Measurements from ENCODE around the gene DCLK2. TPM values are rescaled to one million over a fixed set of nuclear protein-coding genes. Genes with fewer than 3 reads are reported as not detected.

DCLK2 gene
- total and polyA plus RNA-seq, 2 of the 4 experiments (the other 2 are of a cell fraction), result 11.3 to 15.5 TPM

GRCh38 chr4:150229520-150229919 is 151.3 kb downstream of the DCLK2 start:
- in situ Hi-C loops (cut with MboI; ENCODE audit: low sequenced_read_pairs) (no loop called here), intact Hi-C loops (cut with micrococcal nuclease) (no loop called here), dilution Hi-C loops (cut with HindIII; ENCODE audit: low sequenced_read_pairs, unreplicated experiment) (no loop called here)
- H4K91ac ChIP-seq (ENCODE audit: insufficient read depth, low read depth, low read length), result peak overlapping the region; percentile 99
- ATAC-seq (ENCODE audit: low read depth), result 0 out of 2 replicates have a peak, but pooled peaks have one; percentile 1
- ChIA-PET POLR2A (ENCODE audit: unreplicated experiment) (no interaction called here), CTCF (no interaction called here)
- WGBS, 2 experiments (ENCODE audit: extremely low coverage in 2 of 2, insufficient read length in 1 of 2), result no CpG with 5 or more reads among the region's 1 CpG
- H2AK5ac ChIP-seq (ENCODE audit: low read depth, low read length), result peak overlapping the region; percentile 73
- BruUV-seq (replicated peaks), result no TSS peak
- H3K4me2 ChIP-seq (ENCODE audit: low read depth, low read length), result 0 out of 2 replicates have a peak overlapping the region, but pooled peaks have one; percentile 36
- peak overlapping the region; percentile 91 for H3K14ac ChIP-seq (replicated peaks; ENCODE audit: low read depth, low read length)
- H3K9me3 ChIP-seq (ENCODE audit: control insufficient read depth, insufficient read depth, low read length), result no peaks in the 10 kb centered on the region
- H3K56ac ChIP-seq (ENCODE audit: extremely low read depth, insufficient read depth, low read length), result peak overlapping the region; percentile 85
- TF ChIP-seq RFX5 (IDR thresholded peaks at IDR 0.05; ENCODE audit: low read depth, low read length), result no peak
- TF ChIP-seq CEBPB (IDR thresholded peaks at IDR 0.05; ENCODE audit: low read depth, low read length), result no peak
- peak; percentile 84 for TF ChIP-seq MAFK (IDR thresholded peaks at IDR 0.05; ENCODE audit: low read depth, low read length)
- no peak for TF ChIP-seq RAD21 (IDR thresholded peaks at IDR 0.05; ENCODE audit: low read length)
- TF ChIP-seq BHLHE40 (IDR thresholded peaks at IDR 0.05; ENCODE audit: low read depth, low read length), result no peak
- TF ChIP-seq CTCF (conservative IDR thresholded peaks at IDR 0.05; ENCODE audit: low read depth, low read length), result no peak
- no peak for TF ChIP-seq RCOR1 (IDR thresholded peaks at IDR 0.05; ENCODE audit: insufficient replicate concordance, low read length)
- no peak for TF ChIP-seq USF2 (IDR thresholded peaks at IDR 0.05; ENCODE audit: low read depth, low read length)
- no peak for TF ChIP-seq NFE2L2 (IDR thresholded peaks at IDR 0.05; ENCODE audit: low read depth, low read length)
- peak overlapping the region; percentile 98 for H3K23ac ChIP-seq (ENCODE audit: low read depth, low read length)
- peak overlapping the region; percentile 60 for H2AK9ac ChIP-seq (replicated peaks; ENCODE audit: low read depth, low read length, poor library complexity)
- H3K4me3 ChIP-seq (ENCODE audit: insufficient read depth, low read depth, low read length), result no peak overlapping the region
- H2BK120ac ChIP-seq (ENCODE audit: low read depth, low read length), result peak overlapping the region; percentile 97
- H2AFZ ChIP-seq (replicated peaks; ENCODE audit: low read length, poor library complexity), result peak overlapping the region; percentile 0
- no peaks in the 10 kb centered on the region for H3K27me3 ChIP-seq (ENCODE audit: control insufficient read depth, insufficient read depth, low read length)
- H2BK20ac ChIP-seq (ENCODE audit: low read depth, low read length), result peak overlapping the region; percentile 93
- peak overlapping the region; percentile 100 for H2BK5ac ChIP-seq (ENCODE audit: low read depth, low read length, poor library complexity, severe bottlenecking)
- peaks cover 30% of the 10 kb centered on the region for H3K9me1 ChIP-seq (ENCODE audit: insufficient read depth, low read length)
- peak overlapping the region; percentile 96 for H3K4ac ChIP-seq (ENCODE audit: low read depth, low read length)
- peak overlapping the region; percentile 93 to 96 for H4K8ac ChIP-seq (ENCODE audit: low read depth in 2 of 2, low read length in 2 of 2)
- peak overlapping the region; percentile 8; the same call in 1 of the 2 replicates for H3K9ac ChIP-seq (ENCODE audit: low read depth, low read length)
- no peaks in the 10 kb centered on the region for H4K20me1 ChIP-seq (ENCODE audit: insufficient read depth, low read length)
- H3K27ac ChIP-seq (ENCODE audit: insufficient read depth, low read length), result peak overlapping the region; percentile 92
- H3K4me1 ChIP-seq (ENCODE audit: control insufficient read depth, insufficient read depth, low read length), result peaks cover 22% of the 10 kb centered on the region
- H3K18ac ChIP-seq (ENCODE audit: low read depth, low read length), result peak overlapping the region; percentile 87
- peak overlapping the region; percentile 74 for H4K5ac ChIP-seq (ENCODE audit: low read depth, low read length)
- peaks cover 21 to 49% of the 10 kb centered on the region in 2 experiments for H3K79me1 ChIP-seq (ENCODE audit: low read depth in 1 of 2, low read length in 2 of 2)
- peaks cover 2% of the 10 kb centered on the region; the same call in 1 of the 2 replicates for H3K36me3 ChIP-seq (ENCODE audit: control insufficient read depth, insufficient read depth, low read length)
- H2BK15ac ChIP-seq (ENCODE audit: low read depth, low read length), result peak overlapping the region; percentile 81
- DNase-seq, result peak; percentile 93

Measured in IMR-90 (cell line).